K562 treated with DMSO at 1 percent for 4 hours (cell line): ENCODE data around the gene AKR1C3. TPM values are rescaled to one million over a fixed set of nuclear protein-coding genes. Genes with fewer than 3 reads are reported as not detected.

Experiments
- total RNA-seq: library from RNA; unstranded; fragments of 300-600 nt; gene quantifications from 2 replicates; pipeline ENCODE4 v1.2.3, GENCODE V29; 2022; ENCODE audit not compliant: insufficient read depth

AKR1C3 gene
- total RNA-seq = 8.1 and 29.1 TPM in 2 replicates

GRCh38 chr10:5094265-5095205, at the start of gene AKR1C3:
TSS of gene AKR1C3 (plus strand) at chr10:5094414. CDS start at chr10:5094445, 31 bp downstream.

Other genes starting within 250 kb of the AKR1C3 start
- gene AKR1C1, start 131.0 kb upstream of the AKR1C3 start, total RNA-seq = 107 and 184 TPM in 2 replicates
- 44.2 and 77.4 TPM in 2 replicates for gene AKR1C2, start 90.6 kb upstream of the AKR1C3 start, total RNA-seq
- gene AKR1C8, start 90.7 kb downstream of the AKR1C3 start, total RNA-seq = not detected in 2 replicates
- gene AKR1C4, start 102.4 kb downstream of the AKR1C3 start, total RNA-seq = not detected in 2 replicates